Uterus (tissue), 2 donors: Measurements from ENCODE around the gene NBAS.

Source experiments
- POLR2A ChIP-seq, 2 donors: fragments of 450-650 bp; IDR thresholded peaks; one replicate each; pipeline ENCODE4 v1.6.1; 2016; ENCODE audit warnings: antibody characterized with exemption in 2 of 2, mild to moderate bottlenecking in 1 of 2, moderate library complexity in 1 of 2
- TF ChIP-seq, protein P1 (sequence below), 4 experiments: fragments of 200-600 bp in 2 of 4; fragments of 450-650 bp in 2 of 4; sonication (generic) in 2 of 4; IDR thresholded peaks; one replicate each; pipeline ENCODE4 v1.5.1; 2016 to 2019; ENCODE audit warnings: antibody characterized with exemption in 4 of 4, mild to moderate bottlenecking in 2 of 4, moderate library complexity in 1 of 4

DNA sequence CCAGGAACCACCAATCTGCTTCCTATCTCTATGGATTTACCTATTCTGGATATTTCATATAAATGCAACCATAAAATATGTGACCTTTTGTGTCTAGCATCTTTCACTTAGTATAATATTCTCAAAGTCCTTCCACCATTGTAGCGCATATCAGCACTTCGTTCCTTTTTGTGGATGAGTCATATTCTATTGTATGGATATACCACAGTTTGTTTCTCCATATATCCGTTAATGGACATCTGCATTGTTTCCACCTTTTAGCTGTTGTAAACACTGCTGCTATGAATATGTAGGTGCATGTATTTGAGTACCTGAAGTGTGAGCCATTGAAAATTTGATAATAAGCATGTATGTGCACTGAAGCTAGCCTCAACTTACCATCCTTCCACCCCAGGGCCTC lies 80.1 kb downstream of the NBAS start:
- TF ChIP-seq POLR2A (IDR thresholded peaks at IDR 0.05) = no peak
- TF ChIP-seq, protein P1, sequence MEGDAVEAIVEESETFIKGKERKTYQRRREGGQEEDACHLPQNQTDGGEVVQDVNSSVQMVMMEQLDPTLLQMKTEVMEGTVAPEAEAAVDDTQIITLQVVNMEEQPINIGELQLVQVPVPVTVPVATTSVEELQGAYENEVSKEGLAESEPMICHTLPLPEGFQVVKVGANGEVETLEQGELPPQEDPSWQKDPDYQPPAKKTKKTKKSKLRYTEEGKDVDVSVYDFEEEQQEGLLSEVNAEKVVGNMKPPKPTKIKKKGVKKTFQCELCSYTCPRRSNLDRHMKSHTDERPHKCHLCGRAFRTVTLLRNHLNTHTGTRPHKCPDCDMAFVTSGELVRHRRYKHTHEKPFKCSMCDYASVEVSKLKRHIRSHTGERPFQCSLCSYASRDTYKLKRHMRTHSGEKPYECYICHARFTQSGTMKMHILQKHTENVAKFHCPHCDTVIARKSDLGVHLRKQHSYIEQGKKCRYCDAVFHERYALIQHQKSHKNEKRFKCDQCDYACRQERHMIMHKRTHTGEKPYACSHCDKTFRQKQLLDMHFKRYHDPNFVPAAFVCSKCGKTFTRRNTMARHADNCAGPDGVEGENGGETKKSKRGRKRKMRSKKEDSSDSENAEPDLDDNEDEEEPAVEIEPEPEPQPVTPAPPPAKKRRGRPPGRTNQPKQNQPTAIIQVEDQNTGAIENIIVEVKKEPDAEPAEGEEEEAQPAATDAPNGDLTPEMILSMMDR (IDR thresholded peaks at IDR 0.05) = no peak
